IMR-90 (cell line): ENCODE measurements around the gene MGRN1. TPM values are rescaled to one million over a fixed set of nuclear protein-coding genes. Genes with fewer than 3 reads are reported as not detected.

ENCODE experiments used
- ATAC-seq: fragments of 200-7000 bp; cut with Tn5 transposase; 2 replicates; pipeline ENCODE4 v1.9.1; 2020; ENCODE audit warnings: low read depth, mild to moderate bottlenecking, moderate library complexity
- BruUV-seq: library from RNA; stranded (reverse); fragments of 400-500 nt; replicated peaks from 2 replicates; lab custom pipeline; 2021; lab: Mats Ljungman, UMichigan
- CTCF ChIA-PET: fragments of 300-600 bp; formaldehyde crosslinking; extraction: SDS; loops from one replicate; lab custom pipeline; 2021; ENCODE audit warnings: antibody characterized with exemption; lab: Yijun Ruan, JAX
- POLR2A ChIA-PET: fragments of 300-600 bp; sonication (Branson Sonifier 250); formaldehyde crosslinking; loops from one replicate; lab custom pipeline; 2022; ENCODE audit warnings: antibody characterized with exemption; ENCODE audit not compliant: unreplicated experiment; lab: Charles Lee
- DNase-seq: peaks from one replicate; pipeline ENCODE4 v3.0.0; 2013
- H2AFZ ChIP-seq: replicated peaks from 2 replicates; pipeline ENCODE3; 2013; ENCODE audit warnings: low read length, mild to moderate bottlenecking; ENCODE audit not compliant: poor library complexity
- H2AK5ac ChIP-seq: 2 replicates; pipeline ENCODE4 v1.6.1; 2013; ENCODE audit warnings: low read depth, low read length, inconsistent platforms
- H2AK9ac ChIP-seq: replicated peaks from 2 replicates; pipeline ENCODE3; 2013; ENCODE audit warnings: mild to moderate bottlenecking, low read depth, low read length, moderate library complexity; ENCODE audit not compliant: poor library complexity
- H2BK120ac ChIP-seq: 2 replicates; pipeline ENCODE4 v1.6.1; 2013; ENCODE audit warnings: low read depth, low read length, inconsistent platforms
- H2BK15ac ChIP-seq: 3 replicates; pipeline ENCODE4 v1.6.1; 2013; ENCODE audit warnings: low read depth, low read length, inconsistent platforms
- H2BK20ac ChIP-seq: 2 replicates; pipeline ENCODE4 v1.6.1; 2013; ENCODE audit warnings: low read depth, mild to moderate bottlenecking, inconsistent platforms, low read length, moderate library complexity
- H2BK5ac ChIP-seq: 2 replicates; pipeline ENCODE4 v1.6.1; 2013; ENCODE audit warnings: mild to moderate bottlenecking, low read depth, low read length, inconsistent platforms; ENCODE audit not compliant: poor library complexity, severe bottlenecking
- H3K14ac ChIP-seq: replicated peaks from 2 replicates; pipeline ENCODE4 v1.6.1; 2013; ENCODE audit warnings: low read depth, low read length, inconsistent platforms
- H3K18ac ChIP-seq: 2 replicates; pipeline ENCODE4 v1.6.1; 2013; ENCODE audit warnings: low read depth, low read length, control low read depth
- H3K23ac ChIP-seq: 2 replicates; pipeline ENCODE4 v1.6.1; 2013; ENCODE audit warnings: low read depth, low read length, inconsistent platforms
- H3K27ac ChIP-seq: 2 replicates; pipeline ENCODE4 v1.5.1; 2013; ENCODE audit warnings: mild to moderate bottlenecking, control low read depth, low read length; ENCODE audit not compliant: insufficient read depth
- H3K27me3 ChIP-seq: 2 replicates; pipeline ENCODE4 v1.6.1; 2013; ENCODE audit warnings: low read length; ENCODE audit not compliant: control insufficient read depth, insufficient read depth
- H3K36me3 ChIP-seq: 2 replicates; pipeline ENCODE4 v1.6.1; 2013; ENCODE audit warnings: low read length, mixed read lengths; ENCODE audit not compliant: control insufficient read depth, insufficient read depth
- H3K4ac ChIP-seq: 2 replicates; pipeline ENCODE4 v1.6.1; 2013; ENCODE audit warnings: low read depth, low read length, inconsistent platforms
- H3K4me1 ChIP-seq: 2 replicates; pipeline ENCODE4 v1.6.1; 2013; ENCODE audit warnings: low read length, mixed read lengths; ENCODE audit not compliant: control insufficient read depth, insufficient read depth
- H3K4me2 ChIP-seq: 2 replicates; pipeline ENCODE4 v1.6.1; 2013; ENCODE audit warnings: low read depth, mild to moderate bottlenecking, control low read depth, low read length, moderate library complexity
- H3K4me3 ChIP-seq: 2 replicates; pipeline ENCODE4 v1.5.1; 2013; ENCODE audit warnings: low read depth, mild to moderate bottlenecking, control low read depth, low read length, moderate library complexity; ENCODE audit not compliant: insufficient read depth
- H3K56ac ChIP-seq: 2 replicates; pipeline ENCODE4 v1.6.1; 2013; ENCODE audit warnings: low read length, inconsistent platforms; ENCODE audit not compliant: insufficient read depth; ENCODE audit errors: extremely low read depth
- H3K79me1 ChIP-seq, 2 experiments: 2 replicates each; pipeline ENCODE4 v1.6.1; 2013; ENCODE audit warnings: low read length in 2 of 2, inconsistent platforms in 1 of 2, low read depth in 1 of 2
- H3K9ac ChIP-seq: 2 replicates; pipeline ENCODE4 v1.6.1; 2013; ENCODE audit warnings: low read depth, low read length, control low read depth
- H3K9me1 ChIP-seq: 2 replicates; pipeline ENCODE4 v1.6.1; 2013; ENCODE audit warnings: low read length, inconsistent platforms; ENCODE audit not compliant: insufficient read depth
- H3K9me3 ChIP-seq: 2 replicates; pipeline ENCODE4 v1.6.1; 2013; ENCODE audit warnings: low read length; ENCODE audit not compliant: control insufficient read depth, insufficient read depth
- H4K20me1 ChIP-seq: 2 replicates; pipeline ENCODE4 v1.6.1; 2013; ENCODE audit warnings: low read length, inconsistent platforms; ENCODE audit not compliant: insufficient read depth
- H4K5ac ChIP-seq: 2 replicates; pipeline ENCODE4 v1.6.1; 2013; ENCODE audit warnings: mild to moderate bottlenecking, low read depth, low read length, control low read depth
- H4K8ac ChIP-seq, 2 experiments: 2 replicates each; pipeline ENCODE4 v1.6.1; 2013; ENCODE audit warnings: low read depth in 2 of 2, low read length in 2 of 2, control low read depth in 1 of 2, inconsistent platforms in 1 of 2
- H4K91ac ChIP-seq: 2 replicates; pipeline ENCODE4 v1.6.1; 2013; ENCODE audit warnings: low read depth, low read length, inconsistent platforms; ENCODE audit not compliant: insufficient read depth
- BHLHE40 ChIP-seq: fragments of 150-350 bp; IDR thresholded peaks from 2 replicates; pipeline ENCODE4 v1.6.1; 2016; ENCODE audit warnings: mild to moderate bottlenecking, low read depth, low read length
- CEBPB ChIP-seq: IDR thresholded peaks from 2 replicates; pipeline ENCODE4 v1.6.1; 2012; ENCODE audit warnings: low read depth, low read length, improper control_type of control experiment
- CHD1 ChIP-seq: IDR thresholded peaks from 2 replicates; pipeline ENCODE4 v1.6.1; 2012; ENCODE audit warnings: low read depth, low read length, improper control_type of control experiment
- FOS ChIP-seq: fragments of 150-350 bp; IDR thresholded peaks from 2 replicates; pipeline ENCODE4 v1.6.1; 2016; ENCODE audit warnings: low read depth, low read length
- MAFK ChIP-seq: IDR thresholded peaks from 2 replicates; pipeline ENCODE4 v1.6.1; 2012; ENCODE audit warnings: low read depth, low read length, improper control_type of control experiment
- MAZ ChIP-seq: IDR thresholded peaks from 2 replicates; pipeline ENCODE4 v1.6.1; 2012; ENCODE audit warnings: low read depth, mild to moderate bottlenecking, low read length, improper control_type of control experiment, moderate library complexity, borderline replicate concordance
- MXI1 ChIP-seq: IDR thresholded peaks from 2 replicates; pipeline ENCODE4 v1.6.1; 2012; ENCODE audit warnings: low read depth, mild to moderate bottlenecking, low read length, moderate library complexity, borderline replicate concordance
- NFE2L2 ChIP-seq: fragments of 150-350 bp; IDR thresholded peaks from 2 replicates; pipeline ENCODE4 v1.6.1; 2016; ENCODE audit warnings: low read depth, mild to moderate bottlenecking, low read length
- POLR2A ChIP-seq: IDR thresholded peaks from 2 replicates; pipeline ENCODE4 v1.6.1; 2012; ENCODE audit warnings: mild to moderate bottlenecking, low read depth, low read length
- RAD21 ChIP-seq: IDR thresholded peaks from 2 replicates; pipeline ENCODE4 v1.6.1; 2012; ENCODE audit warnings: low read length, improper control_type of control experiment
- RCOR1 ChIP-seq: IDR thresholded peaks from 2 replicates; pipeline ENCODE4 v1.6.1; 2012; ENCODE audit warnings: mild to moderate bottlenecking, low read length, improper control_type of control experiment; ENCODE audit not compliant: insufficient replicate concordance
- RFX5 ChIP-seq: IDR thresholded peaks from 2 replicates; pipeline ENCODE4 v1.8.0; 2012; ENCODE audit warnings: low read depth, mild to moderate bottlenecking, low read length, moderate library complexity
- SMC3 ChIP-seq: fragments of 150-350 bp; IDR thresholded peaks from 2 replicates; pipeline ENCODE4 v1.6.1; 2016; ENCODE audit warnings: low read depth, mild to moderate bottlenecking, antibody characterized with exemption, low read length, moderate library complexity
- WGBS, 2 experiments: methylation state at CpG; one replicate each; pipeline versions ENCODE4 v1.1.5 to v1.1.7; 2013; ENCODE audit warnings: missing lambda C conversion rate in 2 of 2; ENCODE audit not compliant: insufficient read length in 1 of 2; ENCODE audit errors: extremely low coverage in 2 of 2; 5-methylcytosine and 5-hydroxymethylcytosine counted together
- dilution Hi-C: fragments of 300-500 bp; cut with HindIII; formaldehyde crosslinking; loops from one replicate; pipeline ENCODE4 v1.14.3; 2018; ENCODE audit warnings: low sequenced_read_pairs; ENCODE audit not compliant: unreplicated experiment
- in situ Hi-C: fragments of 300-500 bp; cut with MboI; formaldehyde crosslinking; loops from 3 replicates; pipeline ENCODE4 v1.14.3; 2019; ENCODE audit warnings: low sequenced_read_pairs, inconsistent platforms, mixed read lengths
- intact Hi-C: fragments of 100-400 bp; cut with micrococcal nuclease; formaldehyde crosslinking; loops from 2 replicates; pipeline ENCODE4 v1.10.0; 2022
- polyA plus RNA-seq, 3 experiments: library from polyadenylated mRNA; depleted of rRNA; stranded (reverse); fragments of >200 nt; gene quantifications; 2 replicates each; pipeline ENCODE4 v1.2.3, GENCODE V29; 2012; ENCODE audit warnings: low replicate concordance in 1 of 3
- total RNA-seq: library from RNA; depleted of rRNA; stranded (reverse); fragments of >200 nt; gene quantifications from 2 replicates; pipeline ENCODE4 v1.2.3, GENCODE V29; 2012
- TF ChIP-seq, protein P1 (sequence below): conservative IDR thresholded peaks from 2 replicates; pipeline ENCODE4 v1.5.1; 2012; ENCODE audit warnings: mild to moderate bottlenecking, low read depth, low read length, improper control_type of control experiment
- TF ChIP-seq, protein P2 (sequence below): fragments of 150-350 bp; IDR thresholded peaks from 2 replicates; pipeline ENCODE4 v1.6.1; 2016; ENCODE audit warnings: low read depth, mild to moderate bottlenecking, low read length, moderate library complexity, borderline replicate concordance
- TF ChIP-seq, protein P3 (sequence below): fragments of 150-350 bp; IDR thresholded peaks from 2 replicates; pipeline ENCODE4 v1.6.1; 2017; ENCODE audit warnings: mild to moderate bottlenecking, antibody characterized with exemption, low read length, low read depth

MGRN1 gene
- total and polyA plus RNA-seq, 2 of the 4 experiments (the other 2 are of a cell fraction), result 11.7 to 32.7 TPM

DNA sequence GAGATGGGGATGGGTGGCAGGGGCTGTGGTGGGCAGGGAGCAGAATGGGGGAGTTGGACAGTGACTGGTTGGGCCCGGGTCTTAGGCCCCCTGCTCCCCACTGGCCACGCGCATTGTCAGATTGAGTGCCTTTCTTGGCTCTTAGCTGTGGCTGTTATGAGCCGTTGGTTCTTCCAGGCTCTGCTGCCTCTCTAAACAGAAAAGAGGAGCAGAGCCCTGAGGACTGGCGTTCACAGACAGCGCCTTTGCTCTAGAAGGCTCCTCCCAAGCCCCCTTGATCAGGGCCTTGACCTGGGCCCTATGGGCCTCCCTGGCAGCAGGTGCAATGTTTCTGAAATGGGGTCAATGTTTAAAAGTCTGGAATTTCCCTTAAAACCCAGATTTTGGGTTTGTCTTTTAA is 54.0 kb downstream of the MGRN1 start:
- in situ Hi-C loops, result no loop called here
- peaks cover 56% of the 10 kb centered on the region for H3K36me3 ChIP-seq
- H2BK5ac ChIP-seq, result no peak overlapping the region
- POLR2A ChIA-PET, result no interaction called here
- H4K8ac ChIP-seq, result no peak overlapping the region
- no peak overlapping the region for H2AFZ ChIP-seq
- H3K4me3 ChIP-seq, result no peak overlapping the region
- no peak overlapping the region for H4K5ac ChIP-seq
- peaks cover 2% of the 10 kb centered on the region; the same call in 1 of the 2 replicates for H3K4me1 ChIP-seq
- no peak overlapping the region for H3K9ac ChIP-seq
- H3K9me1 ChIP-seq, result no peaks in the 10 kb centered on the region
- DNase-seq, result no peak
- no peak overlapping the region for H3K4me2 ChIP-seq
- H3K27me3 ChIP-seq, result no peaks in the 10 kb centered on the region
- H3K56ac ChIP-seq, result no peak overlapping the region
- H3K23ac ChIP-seq, result no peak overlapping the region
- TF ChIP-seq, protein P1, sequence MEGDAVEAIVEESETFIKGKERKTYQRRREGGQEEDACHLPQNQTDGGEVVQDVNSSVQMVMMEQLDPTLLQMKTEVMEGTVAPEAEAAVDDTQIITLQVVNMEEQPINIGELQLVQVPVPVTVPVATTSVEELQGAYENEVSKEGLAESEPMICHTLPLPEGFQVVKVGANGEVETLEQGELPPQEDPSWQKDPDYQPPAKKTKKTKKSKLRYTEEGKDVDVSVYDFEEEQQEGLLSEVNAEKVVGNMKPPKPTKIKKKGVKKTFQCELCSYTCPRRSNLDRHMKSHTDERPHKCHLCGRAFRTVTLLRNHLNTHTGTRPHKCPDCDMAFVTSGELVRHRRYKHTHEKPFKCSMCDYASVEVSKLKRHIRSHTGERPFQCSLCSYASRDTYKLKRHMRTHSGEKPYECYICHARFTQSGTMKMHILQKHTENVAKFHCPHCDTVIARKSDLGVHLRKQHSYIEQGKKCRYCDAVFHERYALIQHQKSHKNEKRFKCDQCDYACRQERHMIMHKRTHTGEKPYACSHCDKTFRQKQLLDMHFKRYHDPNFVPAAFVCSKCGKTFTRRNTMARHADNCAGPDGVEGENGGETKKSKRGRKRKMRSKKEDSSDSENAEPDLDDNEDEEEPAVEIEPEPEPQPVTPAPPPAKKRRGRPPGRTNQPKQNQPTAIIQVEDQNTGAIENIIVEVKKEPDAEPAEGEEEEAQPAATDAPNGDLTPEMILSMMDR, result no peak
- TF ChIP-seq, protein P2, sequence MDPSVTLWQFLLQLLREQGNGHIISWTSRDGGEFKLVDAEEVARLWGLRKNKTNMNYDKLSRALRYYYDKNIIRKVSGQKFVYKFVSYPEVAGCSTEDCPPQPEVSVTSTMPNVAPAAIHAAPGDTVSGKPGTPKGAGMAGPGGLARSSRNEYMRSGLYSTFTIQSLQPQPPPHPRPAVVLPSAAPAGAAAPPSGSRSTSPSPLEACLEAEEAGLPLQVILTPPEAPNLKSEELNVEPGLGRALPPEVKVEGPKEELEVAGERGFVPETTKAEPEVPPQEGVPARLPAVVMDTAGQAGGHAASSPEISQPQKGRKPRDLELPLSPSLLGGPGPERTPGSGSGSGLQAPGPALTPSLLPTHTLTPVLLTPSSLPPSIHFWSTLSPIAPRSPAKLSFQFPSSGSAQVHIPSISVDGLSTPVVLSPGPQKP, result no peak
- TF ChIP-seq RCOR1, result no peak
- no peak for TF ChIP-seq RAD21
- TF ChIP-seq, protein P3, sequence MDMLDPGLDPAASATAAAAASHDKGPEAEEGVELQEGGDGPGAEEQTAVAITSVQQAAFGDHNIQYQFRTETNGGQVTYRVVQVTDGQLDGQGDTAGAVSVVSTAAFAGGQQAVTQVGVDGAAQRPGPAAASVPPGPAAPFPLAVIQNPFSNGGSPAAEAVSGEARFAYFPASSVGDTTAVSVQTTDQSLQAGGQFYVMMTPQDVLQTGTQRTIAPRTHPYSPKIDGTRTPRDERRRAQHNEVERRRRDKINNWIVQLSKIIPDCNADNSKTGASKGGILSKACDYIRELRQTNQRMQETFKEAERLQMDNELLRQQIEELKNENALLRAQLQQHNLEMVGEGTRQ, result no peak
- TF ChIP-seq FOS, result no peak
- TF ChIP-seq RFX5, result no peak
- no peak for TF ChIP-seq CHD1
- no peak for TF ChIP-seq MXI1
- TF ChIP-seq POLR2A, result no peak
- no peak for TF ChIP-seq MAZ
- no peak for TF ChIP-seq NFE2L2
- TF ChIP-seq BHLHE40, result no peak
- no peak for TF ChIP-seq SMC3
- TF ChIP-seq CEBPB, result no peak
- no peak for TF ChIP-seq MAFK
- H2BK15ac ChIP-seq, result no peak overlapping the region
- H2BK120ac ChIP-seq, result no peak overlapping the region
- CTCF ChIA-PET, result no interaction called here
- H4K91ac ChIP-seq, result no peak overlapping the region
- H4K20me1 ChIP-seq, result no peaks in the 10 kb centered on the region; the same call in 1 of the 2 replicates
- no peak overlapping the region for H3K27ac ChIP-seq
- H3K79me1 ChIP-seq, result peaks cover 6 to 25% of the 10 kb centered on the region in 2 experiments; a peak in 2 of 4 replicates
- no peak overlapping the region for H2BK20ac ChIP-seq
- no peak overlapping the region for H3K18ac ChIP-seq
- intact Hi-C loops, result no loop called here
- no peak overlapping the region for H2AK9ac ChIP-seq
- dilution Hi-C loops, result no loop called here
- H2AK5ac ChIP-seq, result no peak overlapping the region
- ATAC-seq, result no peak
- H3K14ac ChIP-seq, result no peak overlapping the region
- BruUV-seq, result no TSS peak
- no peaks in the 10 kb centered on the region for H3K9me3 ChIP-seq
- 81% methylated on average over 3 of the region's 6 CpGs; no CpG with 5 or more reads in 1 of the 2 experiments for WGBS, 2 experiments
- H3K4ac ChIP-seq, result no peak overlapping the region
